RWPE2 (cell line): ENCODE data around the gene SLC2A8.

ENCODE experiments used
- ATAC-seq: fragments of 200-7000 bp; cut with Tn5 transposase; 3 replicates; pipeline ENCODE4 v1.9.1; 2021; ENCODE audit warnings: low read depth
- DNase-seq: peaks from one replicate; pipeline ENCODE4 v3.0.0-alpha.2; 2020; ENCODE audit warnings: low spot score
- H3K27ac ChIP-seq: fragments of 450-650 bp; 2 replicates; pipeline ENCODE4 v1.5.1; 2017; ENCODE audit warnings: mild to moderate bottlenecking; ENCODE audit not compliant: poor library complexity, severe bottlenecking
- H3K27me3 ChIP-seq: fragments of 250-450 bp; sonication (Bioruptor Pico); 2 replicates; pipeline ENCODE4 v1.5.1; 2021; ENCODE audit warnings: mild to moderate bottlenecking, moderate library complexity; ENCODE audit not compliant: insufficient read depth, poor library complexity, severe bottlenecking
- H3K36me3 ChIP-seq: fragments of 250-450 bp; sonication (Bioruptor Pico); 2 replicates; pipeline ENCODE4 v1.5.1; 2020; ENCODE audit warnings: low read depth, mild to moderate bottlenecking, moderate library complexity
- H3K4me1 ChIP-seq: fragments of 250-450 bp; sonication (Bioruptor Pico); 2 replicates; pipeline ENCODE4 v1.5.1; 2021; ENCODE audit warnings: mild to moderate bottlenecking, moderate library complexity; ENCODE audit not compliant: insufficient read depth, poor library complexity, severe bottlenecking
- H3K4me3 ChIP-seq: fragments of 250-450 bp; sonication (Bioruptor Pico); 2 replicates; pipeline ENCODE4 v1.5.1; 2021; ENCODE audit warnings: mild to moderate bottlenecking, moderate library complexity; ENCODE audit not compliant: severe bottlenecking
- H3K9me3 ChIP-seq: fragments of 250-450 bp; sonication (Bioruptor Pico); 2 replicates; pipeline ENCODE4 v1.5.1; 2021; ENCODE audit warnings: mild to moderate bottlenecking, moderate library complexity; ENCODE audit not compliant: severe bottlenecking
- CTCF ChIP-seq: fragments of 450-650 bp; IDR thresholded peaks from one replicate; pipeline ENCODE4 v1.5.1; 2017; ENCODE audit warnings: mild to moderate bottlenecking, moderate library complexity; ENCODE audit not compliant: poor library complexity, severe bottlenecking

SLC2A8 gene

GRCh38 chr9:127368852-127369402, 28.0 kb upstream of the SLC2A8 start:
- no peaks in the 10 kb centered on the region for H3K36me3 ChIP-seq
- H3K4me1 ChIP-seq, result no peaks in the 10 kb centered on the region
- TF ChIP-seq CTCF, result no peak
- ATAC-seq (no peak), DNase-seq (no peak)
- no peaks in the 10 kb centered on the region for H3K27me3 ChIP-seq
- no peak overlapping the region for H3K4me3 ChIP-seq
- no peaks in the 10 kb centered on the region for H3K9me3 ChIP-seq
- no peak overlapping the region for H3K27ac ChIP-seq

- ATAC-seq (no peak), DNase-seq (no peak)
- Histone ChIP-seq H3K4me1 (no peaks in the 10 kb centered on the region), H3K9me3 (no peaks in the 10 kb centered on the region), H3K4me3 (no peak overlapping the region), H3K27ac (no peak overlapping the region), H3K27me3 (no peaks in the 10 kb centered on the region), H3K36me3 (no peaks in the 10 kb centered on the region)
- TF ChIP-seq CTCF, result no peak
Observed at GRCh38 chr9:127369428-127369827, 27.5 kb upstream of the SLC2A8 start.

GRCh38 chr9:127370147-127370579, 26.8 kb upstream of the SLC2A8 start:
- TF ChIP-seq CTCF, result no peak
- H3K27me3 ChIP-seq, result no peaks in the 10 kb centered on the region
- no peak for DNase-seq
- H3K4me1 ChIP-seq, result no peaks in the 10 kb centered on the region
- no peak overlapping the region for H3K27ac ChIP-seq
- H3K9me3 ChIP-seq, result no peaks in the 10 kb centered on the region
- H3K4me3 ChIP-seq, result no peak overlapping the region
- no peaks in the 10 kb centered on the region for H3K36me3 ChIP-seq
- no peak for ATAC-seq

GRCh38 chr9:127370672-127371648, 26.0 kb upstream of the SLC2A8 start:
- H3K9me3 ChIP-seq, result no peaks in the 10 kb centered on the region
- no peak overlapping the region for H3K27ac ChIP-seq
- DNase-seq (no peak), ATAC-seq (no peak; the same call in 2 of the 3 replicates)
- H3K4me3 ChIP-seq, result no peak overlapping the region
- H3K27me3 ChIP-seq, result no peaks in the 10 kb centered on the region
- H3K4me1 ChIP-seq, result no peaks in the 10 kb centered on the region
- no peak for TF ChIP-seq CTCF
- H3K36me3 ChIP-seq, result no peaks in the 10 kb centered on the region
